Tibial nerve (tissue), 4 donors: ENCODE measurements around the gene DAB1.

Source experiments
- CTCF ChIP-seq, 5 experiments: fragments of 200-600 bp in 3 of 5; fragments of 450-650 bp in 2 of 5; sonication (generic) in 3 of 5; IDR thresholded peaks; one replicate each; pipeline ENCODE4 v1.5.1; 2016 to 2019; ENCODE audit warnings: antibody characterized with exemption in 5 of 5, mild to moderate bottlenecking in 3 of 5, moderate library complexity in 2 of 5
- EP300 ChIP-seq, 2 donors: sonication (generic); formaldehyde crosslinking; IDR thresholded peaks; one replicate each; pipeline ENCODE4 v1.6.1; 2017; ENCODE audit warnings: antibody characterized with exemption in 2 of 2, mild to moderate bottlenecking in 1 of 2
- POLR2A ChIP-seq, 2 donors: fragments of 450-650 bp; IDR thresholded peaks; one replicate each; pipeline ENCODE4 v1.6.1; 2017; ENCODE audit warnings: antibody characterized with exemption in 2 of 2, mild to moderate bottlenecking in 2 of 2, moderate library complexity in 2 of 2

GRCh38 chr1:57281324-57281723, 142.5 kb downstream of the DAB1 start:
- no peak for TF ChIP-seq CTCF (IDR thresholded peaks at IDR 0.05)
- TF ChIP-seq EP300 (IDR thresholded peaks at IDR 0.05), result no peak
- no peak for TF ChIP-seq POLR2A (IDR thresholded peaks at IDR 0.05)
